ENCODE measurements around the gene MEIS1.

Gene MEIS1

DNA sequence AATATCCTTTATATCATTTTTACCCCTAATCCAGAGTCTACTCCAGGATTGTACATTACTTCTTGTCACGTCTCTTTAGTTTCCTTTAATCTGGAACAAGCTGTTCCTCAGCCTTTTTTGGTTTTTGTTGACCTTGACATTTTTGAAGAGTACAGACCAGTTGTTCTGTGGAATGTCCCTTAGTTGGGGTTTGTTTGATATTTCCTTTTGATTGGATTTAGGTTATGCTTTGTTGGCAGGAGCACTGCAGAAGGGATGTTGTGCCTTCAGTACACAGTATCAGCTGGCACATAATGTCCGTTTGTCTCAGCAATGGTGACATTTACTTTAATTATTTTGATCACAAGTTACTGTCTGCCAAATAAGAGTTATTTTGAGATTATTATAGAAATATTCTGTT is 160.6 kb downstream of the MEIS1 start:
- CTCF ChIA-PET: no interaction called here
- no peaks in the 10 kb centered on the region for H3K4me1 ChIP-seq (ENCODE audit: control insufficient read depth, insufficient read depth, low read length)
- H3K9me3 ChIP-seq (ENCODE audit: control insufficient read depth, insufficient read depth, low read depth, low read length): no peaks in the 10 kb centered on the region
- no peaks in the 10 kb centered on the region for H3K36me3 ChIP-seq (ENCODE audit: control insufficient read depth in 2 of 2, insufficient read depth in 1 of 2, low read length in 2 of 2)
- TF ChIP-seq, protein P1, sequence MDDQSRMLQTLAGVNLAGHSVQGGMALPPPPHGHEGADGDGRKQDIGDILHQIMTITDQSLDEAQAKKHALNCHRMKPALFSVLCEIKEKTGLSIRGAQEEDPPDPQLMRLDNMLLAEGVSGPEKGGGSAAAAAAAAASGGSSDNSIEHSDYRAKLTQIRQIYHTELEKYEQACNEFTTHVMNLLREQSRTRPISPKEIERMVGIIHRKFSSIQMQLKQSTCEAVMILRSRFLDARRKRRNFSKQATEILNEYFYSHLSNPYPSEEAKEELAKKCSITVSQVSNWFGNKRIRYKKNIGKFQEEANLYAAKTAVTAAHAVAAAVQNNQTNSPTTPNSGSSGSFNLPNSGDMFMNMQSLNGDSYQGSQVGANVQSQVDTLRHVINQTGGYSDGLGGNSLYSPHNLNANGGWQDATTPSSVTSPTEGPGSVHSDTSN (CRISPR knock-in tag; IDR thresholded peaks at IDR 0.05): no peak
- TF ChIP-seq ZNF707 (tag by site-specific recombination; IDR thresholded peaks at IDR 0.05): no peak
- TF ChIP-seq SP2 (tag by site-specific recombination; IDR thresholded peaks at IDR 0.05): no peak
- no peak for TF ChIP-seq ZNF175 (tag by site-specific recombination; IDR thresholded peaks at IDR 0.05)
- TF ChIP-seq PRDM1 (tag by site-specific recombination; IDR thresholded peaks at IDR 0.05): no peak
- TF ChIP-seq MZF1 (tag by site-specific recombination; IDR thresholded peaks at IDR 0.05; ENCODE audit: borderline replicate concordance): no peak
- TF ChIP-seq ZFP41 (tag by site-specific recombination; IDR thresholded peaks at IDR 0.05; ENCODE audit: borderline replicate concordance): no peak
- no peak overlapping the region for H3K4me3 ChIP-seq (ENCODE audit: low read depth, low read length)
- H3K27ac ChIP-seq (ENCODE audit: extremely low read depth, low read depth, low read length): no peak overlapping the region
- POLR2A ChIA-PET: interaction anchor here (0.7 kb wide), 1 partner anchor 90 kb away, joined by 6 read pairs; no protein-coding TSS in a partner anchor

GRCh38 chr2:66596256-66596655 is 161.3 kb downstream of the MEIS1 start:
- no peaks in the 10 kb centered on the region for H3K9me3 ChIP-seq (ENCODE audit: control insufficient read depth, insufficient read depth, low read depth, low read length)
- no peak overlapping the region for H3K4me3 ChIP-seq (ENCODE audit: low read depth, low read length)
- H3K27ac ChIP-seq (ENCODE audit: extremely low read depth, low read depth, low read length): no peak overlapping the region
- POLR2A ChIA-PET: no interaction called here
- no peaks in the 10 kb centered on the region for H3K4me1 ChIP-seq (ENCODE audit: control insufficient read depth, insufficient read depth, low read length)
- CTCF ChIA-PET: no interaction called here
- no peaks in the 10 kb centered on the region for H3K36me3 ChIP-seq (ENCODE audit: control insufficient read depth in 2 of 2, insufficient read depth in 1 of 2, low read length in 2 of 2)
- TF ChIP-seq ZNF48 (tag by site-specific recombination; IDR thresholded peaks at IDR 0.05) (no peak), ZFP37 (tag by site-specific recombination; IDR thresholded peaks at IDR 0.05) (no peak), ZIC2 (tag by site-specific recombination; IDR thresholded peaks at IDR 0.05) (no peak), ZSCAN5A (tag by site-specific recombination; IDR thresholded peaks at IDR 0.05) (no peak), ZNF654 (tag by site-specific recombination; IDR thresholded peaks at IDR 0.05; ENCODE audit: low read depth) (no peak), ZNF521 (tag by site-specific recombination; IDR thresholded peaks at IDR 0.05) (no peak)

DNA sequence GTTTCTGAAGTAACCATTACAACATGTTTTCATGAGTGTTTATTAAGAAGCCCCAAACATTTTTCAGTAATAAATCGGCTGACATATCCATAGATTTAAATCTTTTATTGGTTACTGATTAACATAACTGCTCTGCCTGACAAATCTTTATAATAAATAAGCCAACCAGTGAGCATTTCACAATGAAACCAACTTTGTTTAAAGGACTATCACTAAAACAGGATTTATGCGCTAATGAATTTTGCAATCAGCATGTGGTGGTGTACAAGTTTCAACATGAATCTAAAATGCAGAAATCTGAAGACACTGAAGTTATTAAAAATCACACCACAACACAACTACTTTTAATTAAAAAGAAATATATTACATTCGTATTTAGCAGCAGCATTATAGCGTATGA is 166.7 kb downstream of the MEIS1 start:
- CTCF ChIA-PET: interaction anchor here (0.7 kb wide), 1 partner anchor 1345 kb away, joined by 3 read pairs; no protein-coding TSS in a partner anchor
- POLR2A ChIA-PET: no interaction called here
- H3K4me1 ChIP-seq (ENCODE audit: control insufficient read depth, insufficient read depth, low read length): no peaks in the 10 kb centered on the region
- no peaks in the 10 kb centered on the region for H3K36me3 ChIP-seq (ENCODE audit: control insufficient read depth in 2 of 2, insufficient read depth in 1 of 2, low read length in 2 of 2)
- H3K27ac ChIP-seq (ENCODE audit: extremely low read depth, low read depth, low read length): no peak overlapping the region
- no peaks in the 10 kb centered on the region for H3K9me3 ChIP-seq (ENCODE audit: control insufficient read depth, insufficient read depth, low read depth, low read length)
- H3K4me3 ChIP-seq (ENCODE audit: low read depth, low read length): no peak overlapping the region
- TF ChIP-seq ZNF223 (tag by site-specific recombination; IDR thresholded peaks at IDR 0.05) (no peak), ZNF426 (tag by site-specific recombination; IDR thresholded peaks at IDR 0.05) (no peak), ZNF777 (tag by site-specific recombination; IDR thresholded peaks at IDR 0.05; ENCODE audit: borderline replicate concordance) (no peak), ZNF548 (tag by site-specific recombination; IDR thresholded peaks at IDR 0.05) (no peak), ZNF580 (tag by site-specific recombination; IDR thresholded peaks at IDR 0.05) (no peak), ZNF558 (tag by site-specific recombination; IDR thresholded peaks at IDR 0.05) (no peak), INSM2 (tag by site-specific recombination; IDR thresholded peaks at IDR 0.05) (no peak), ZNF843 (tag by site-specific recombination; IDR thresholded peaks at IDR 0.05) (no peak), ZNF146 (tag by site-specific recombination; IDR thresholded peaks at IDR 0.05) (no peak), GLIS2 (tag by site-specific recombination; IDR thresholded peaks at IDR 0.05) (no peak), ZBTB17 (tag by site-specific recombination; IDR thresholded peaks at IDR 0.05) (no peak), ZNF658 (tag by site-specific recombination; IDR thresholded peaks at IDR 0.05) (no peak), ZNF623 (tag by site-specific recombination; IDR thresholded peaks at IDR 0.05) (no peak), ZNF555 (tag by site-specific recombination; conservative IDR thresholded peaks at IDR 0.05) (no peak)
- TF ChIP-seq, protein P2, sequence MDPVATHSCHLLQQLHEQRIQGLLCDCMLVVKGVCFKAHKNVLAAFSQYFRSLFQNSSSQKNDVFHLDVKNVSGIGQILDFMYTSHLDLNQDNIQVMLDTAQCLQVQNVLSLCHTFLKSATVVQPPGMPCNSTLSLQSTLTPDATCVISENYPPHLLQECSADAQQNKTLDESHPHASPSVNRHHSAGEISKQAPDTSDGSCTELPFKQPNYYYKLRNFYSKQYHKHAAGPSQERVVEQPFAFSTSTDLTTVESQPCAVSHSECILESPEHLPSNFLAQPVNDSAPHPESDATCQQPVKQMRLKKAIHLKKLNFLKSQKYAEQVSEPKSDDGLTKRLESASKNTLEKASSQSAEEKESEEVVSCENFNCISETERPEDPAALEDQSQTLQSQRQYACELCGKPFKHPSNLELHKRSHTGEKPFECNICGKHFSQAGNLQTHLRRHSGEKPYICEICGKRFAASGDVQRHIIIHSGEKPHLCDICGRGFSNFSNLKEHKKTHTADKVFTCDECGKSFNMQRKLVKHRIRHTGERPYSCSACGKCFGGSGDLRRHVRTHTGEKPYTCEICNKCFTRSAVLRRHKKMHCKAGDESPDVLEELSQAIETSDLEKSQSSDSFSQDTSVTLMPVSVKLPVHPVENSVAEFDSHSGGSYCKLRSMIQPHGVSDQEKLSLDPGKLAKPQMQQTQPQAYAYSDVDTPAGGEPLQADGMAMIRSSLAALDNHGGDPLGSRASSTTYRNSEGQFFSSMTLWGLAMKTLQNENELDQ (tag by site-specific recombination; IDR thresholded peaks at IDR 0.05; ENCODE audit: low read depth): no peak

Measured in HEK293 (cell line).